HG03575 (cell line): ENCODE measurements around the gene FKBP7.
A peak's percentile ranks its signal among the peaks of the same experiment; 100 is the strongest.
"Not testable (repeated sequence)": the region's sequence is repeated elsewhere in the genome, so short reads cannot be mapped to it uniquely, and the experiment has no call there.

Experiments used
- ATAC-seq: cut with Tn5 transposase; IDR thresholded peaks from one replicate; pipeline ENCODE4 v1.9.1; 2021; ENCODE audit not compliant: unreplicated experiment, insufficient number of reproducible peaks, low FRiP score; ENCODE audit errors: extremely low read depth

The FKBP7 gene

GRCh38 chr2:178498137-178498536 is 19.7 kb upstream of the FKBP7 start:
- ATAC-seq, result no peak

- ATAC-seq, result no peak
Measured at GRCh38 chr2:178496049-178496448, 17.6 kb upstream of the FKBP7 start.

GRCh38 chr2:178491612-178492011 is 13.2 kb upstream of the FKBP7 start:
- no peak for ATAC-seq

- ATAC-seq, result no peak
Measured at GRCh38 chr2:178485356-178485755, 7.0 kb upstream of the FKBP7 start.

- no peak for ATAC-seq
Measured at GRCh38 chr2:178484245-178485041, 6.0 kb upstream of the FKBP7 start.

- ATAC-seq, result peak; percentile 36
Measured at GRCh38 chr2:178482437-178482836, 4.0 kb upstream of the FKBP7 start.

- peak; percentile 20 for ATAC-seq
Measured at GRCh38 chr2:178480227-178481181, 2.1 kb upstream of the FKBP7 start, which contains the start of gene PLEKHA3. TSS of gene PLEKHA3 (plus strand) at chr2:178480457. CDS start at chr2:178480870, 413 bp downstream.

GRCh38 chr2:178479758-178480226 is 1.4 kb upstream of the FKBP7 start:
- no peak for ATAC-seq

- no peak for ATAC-seq
Measured at GRCh38 chr2:178479275-178479616, 846 bp upstream of the FKBP7 start.

GRCh38 chr2:178478130-178478438 is 316 bp downstream of the FKBP7 start:
- ATAC-seq, result no peak

GRCh38 chr2:178477443-178478129 is 814 bp downstream of the FKBP7 start:
- no peak for ATAC-seq

- ATAC-seq, result no peak
Measured at GRCh38 chr2:178476477-178476876, 1.9 kb downstream of the FKBP7 start.

GRCh38 chr2:178474560-178474959 is 3.8 kb downstream of the FKBP7 start:
- ATAC-seq, result no peak

- no peak for ATAC-seq
Measured at GRCh38 chr2:178473931-178474330, 4.5 kb downstream of the FKBP7 start.

GRCh38 chr2:178473373-178473772 is 5.0 kb downstream of the FKBP7 start:
- no peak for ATAC-seq

GRCh38 chr2:178471313-178471712 is 7.1 kb downstream of the FKBP7 start:
- not testable (repeated sequence) for ATAC-seq

- ATAC-seq, result no peak
Measured at GRCh38 chr2:178469219-178469849, 9.1 kb downstream of the FKBP7 start.

- no peak for ATAC-seq
Measured at GRCh38 chr2:178457390-178457886, 21.0 kb downstream of the FKBP7 start.

- ATAC-seq, result no peak
Measured at GRCh38 chr2:178455947-178456346, 22.5 kb downstream of the FKBP7 start.
